GM18861 (cell line): ENCODE data around the gene GATAD2A.

ENCODE experiments used
- ATAC-seq: cut with Tn5 transposase; IDR thresholded peaks from one replicate; pipeline ENCODE4 v1.9.1; 2021; ENCODE audit not compliant: unreplicated experiment

The GATAD2A gene

DNA sequence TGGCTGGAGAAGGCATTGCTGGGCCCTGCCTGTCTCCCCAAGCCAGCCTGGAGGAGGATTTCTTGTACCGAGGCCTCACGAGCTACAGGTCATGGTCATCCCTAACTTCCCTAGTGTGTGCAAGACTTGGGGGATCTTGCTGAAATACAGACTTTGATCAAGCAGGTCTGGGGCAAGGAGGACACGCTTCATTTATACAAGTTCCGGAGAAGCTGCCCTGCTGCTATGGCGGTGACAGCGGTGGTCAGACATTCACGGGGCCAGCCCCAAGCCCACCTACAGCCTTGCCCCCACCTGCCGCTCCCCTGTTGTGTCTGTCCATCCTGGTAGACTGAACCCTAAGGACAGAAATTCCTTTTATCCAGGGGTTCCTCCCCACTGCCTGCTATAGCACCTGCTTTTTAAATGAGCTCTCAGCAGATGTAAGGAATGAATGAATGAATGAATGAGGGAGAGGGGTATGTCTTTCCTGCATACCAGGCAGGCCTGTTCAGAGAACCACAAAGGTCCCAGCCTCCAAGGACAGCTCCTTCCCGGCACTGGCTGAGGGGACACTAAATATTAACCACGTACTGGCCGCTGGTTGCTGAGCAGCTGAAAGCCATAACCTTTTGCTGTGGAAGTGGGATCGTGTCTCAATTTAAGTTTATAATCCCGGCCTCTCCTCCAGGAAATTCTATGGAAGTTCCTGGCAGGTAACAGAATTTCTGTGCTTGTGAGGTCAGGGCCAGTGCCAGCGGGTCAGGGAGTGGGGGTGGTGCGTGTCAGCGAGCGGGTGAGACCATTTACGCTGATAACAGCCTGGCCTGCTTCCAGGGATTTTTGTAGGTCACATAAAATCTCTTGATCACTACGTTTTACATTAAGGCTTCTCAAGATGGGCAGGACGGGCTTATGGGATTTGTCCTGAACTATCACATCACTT, 82.7 kb downstream of the GATAD2A start:
- no peak for ATAC-seq

DNA sequence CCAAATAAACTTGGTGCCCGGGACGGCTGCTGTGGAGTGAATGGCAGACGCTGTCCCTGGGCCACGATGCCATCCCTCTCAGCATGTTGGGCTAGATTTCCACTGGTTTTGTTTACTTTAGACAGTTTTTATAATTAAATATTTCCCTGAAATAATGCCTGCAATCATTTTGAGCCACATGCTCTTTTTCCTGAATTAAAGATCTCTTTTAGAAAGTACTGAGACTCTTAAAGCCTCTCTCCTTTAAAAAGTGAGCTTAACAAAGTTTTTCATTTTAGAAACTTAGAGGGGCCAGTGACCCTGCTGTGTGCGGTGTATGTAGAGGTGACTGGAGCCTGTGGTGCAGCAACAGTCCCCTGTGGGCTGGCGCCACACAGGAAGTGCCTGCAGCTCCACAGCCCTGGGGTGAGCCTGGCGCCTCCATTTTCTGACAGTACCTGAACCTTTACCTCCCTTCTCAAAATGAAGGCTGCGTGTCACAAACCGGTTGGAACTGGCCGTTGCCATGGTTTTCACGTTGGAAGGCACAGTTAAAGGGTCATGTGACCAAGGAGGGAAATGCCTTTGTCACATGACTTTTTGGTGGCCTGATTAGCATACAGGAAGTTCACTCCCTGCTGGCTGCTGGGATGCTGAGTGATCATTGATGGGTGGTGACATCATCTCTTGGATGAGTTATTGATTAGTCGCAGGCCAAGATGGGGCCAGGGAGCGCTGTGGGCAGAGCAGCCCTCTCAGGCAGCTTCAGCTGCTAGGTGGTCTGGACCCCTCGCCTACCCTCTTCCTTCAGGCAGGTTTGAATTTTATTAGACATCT, 83.6 kb downstream of the GATAD2A start:
- peak; percentile 53 for ATAC-seq

DNA sequence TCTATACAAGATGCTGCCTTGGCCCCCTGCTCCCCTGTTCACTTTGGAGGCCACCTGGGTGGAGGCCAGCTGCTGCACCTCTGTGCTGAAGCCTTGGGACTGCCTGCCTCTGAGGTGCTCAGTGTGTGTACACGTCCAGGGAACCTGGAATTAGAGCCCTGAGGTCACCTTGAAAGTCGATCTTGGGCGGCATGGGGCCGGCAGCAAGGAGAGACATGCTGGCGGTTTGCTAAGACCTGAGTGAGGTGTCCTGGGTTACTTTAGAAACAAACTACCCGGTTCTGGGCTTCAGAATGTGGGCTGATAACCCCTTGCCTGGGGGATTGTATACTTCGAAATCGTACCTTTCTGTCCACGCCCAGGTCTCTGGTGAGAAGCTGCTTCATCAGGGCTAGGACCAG, 84.3 kb downstream of the GATAD2A start:
- ATAC-seq, result no peak

- peak; percentile 26 for ATAC-seq
These were observed 84.9 kb downstream of the GATAD2A start for GRCh38 chr19:19490214-19490968.

DNA sequence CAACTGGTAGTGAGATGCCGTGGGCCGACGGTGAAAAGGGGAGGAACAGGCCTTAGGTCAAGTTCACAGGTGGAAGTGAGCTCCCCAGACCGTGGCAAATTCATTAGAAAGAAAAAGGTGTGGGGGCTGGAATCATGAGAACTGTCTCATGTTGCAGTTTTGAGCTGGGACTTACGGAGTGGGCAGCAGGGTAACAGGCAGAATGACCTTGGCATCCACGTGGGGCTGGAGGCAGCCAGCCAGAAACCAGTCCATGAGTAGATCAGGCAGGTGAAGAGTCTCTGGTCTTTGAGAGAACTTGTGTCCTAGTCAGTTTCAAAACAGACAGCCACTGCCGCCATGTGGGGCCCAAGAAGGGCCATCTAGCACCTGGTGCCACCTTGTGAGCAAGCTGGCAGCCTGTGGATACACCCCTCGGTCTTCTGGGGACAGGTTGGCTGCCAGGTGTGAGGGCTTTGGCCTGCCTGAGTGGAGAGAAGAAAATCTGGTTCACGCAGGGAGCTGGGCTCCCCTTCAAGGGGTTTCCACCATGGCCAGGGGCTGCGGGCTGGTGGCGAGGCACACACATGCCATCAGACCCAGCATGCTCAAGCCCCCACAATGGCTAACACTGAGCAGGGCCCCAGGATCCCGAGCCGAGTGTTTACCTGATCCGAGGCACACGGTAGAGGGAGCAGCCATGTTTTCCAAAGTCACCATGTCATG, 86.0 kb downstream of the GATAD2A start:
- ATAC-seq, result no peak

GRCh38 chr19:19492026-19492610, 86.6 kb downstream of the GATAD2A start:
- no peak for ATAC-seq

DNA sequence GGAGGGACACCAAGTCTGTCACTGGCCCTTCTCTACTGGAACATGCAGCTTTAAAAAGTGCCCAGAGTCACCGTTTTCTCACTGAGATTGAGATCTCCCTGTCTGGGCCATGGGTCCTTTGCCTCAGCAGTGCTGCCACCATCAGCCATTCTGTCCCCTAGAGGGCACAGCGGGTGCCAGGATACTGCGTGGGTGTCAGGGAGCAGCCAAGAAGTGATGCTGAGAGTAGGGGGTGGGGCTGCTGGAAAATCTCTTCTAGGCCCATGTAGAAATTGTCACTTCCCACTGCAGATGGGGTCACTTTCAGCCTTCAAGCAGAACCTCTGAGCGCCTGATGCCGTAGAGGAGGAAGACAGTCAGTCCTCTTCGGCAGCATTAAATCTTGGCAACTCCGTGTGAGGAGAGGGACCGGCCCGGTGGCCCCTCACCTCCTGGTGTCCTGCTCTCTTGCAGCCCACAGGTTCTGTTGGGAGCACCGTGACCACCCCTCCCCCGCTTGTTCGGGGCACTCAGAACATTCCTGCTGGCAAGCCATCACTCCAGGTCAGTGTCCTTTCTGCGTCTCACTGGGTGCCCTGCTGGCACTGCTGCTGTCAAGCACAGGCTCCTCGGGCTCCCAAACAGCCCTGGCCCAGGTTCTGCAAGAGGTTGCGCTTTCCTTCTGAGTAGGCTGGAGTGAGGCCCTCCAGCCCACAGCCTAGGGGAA, 88.5 kb downstream of the GATAD2A start:
- no peak for ATAC-seq

- no peak for ATAC-seq
These were observed 90.4 kb downstream of the GATAD2A start for GRCh38 chr19:19495614-19496603.

- ATAC-seq, result no peak
These were observed 92.9 kb downstream of the GATAD2A start for GRCh38 chr19:19498255-19498991.

GRCh38 chr19:19499272-19499995, 94.0 kb downstream of the GATAD2A start:
- ATAC-seq, result no peak

DNA sequence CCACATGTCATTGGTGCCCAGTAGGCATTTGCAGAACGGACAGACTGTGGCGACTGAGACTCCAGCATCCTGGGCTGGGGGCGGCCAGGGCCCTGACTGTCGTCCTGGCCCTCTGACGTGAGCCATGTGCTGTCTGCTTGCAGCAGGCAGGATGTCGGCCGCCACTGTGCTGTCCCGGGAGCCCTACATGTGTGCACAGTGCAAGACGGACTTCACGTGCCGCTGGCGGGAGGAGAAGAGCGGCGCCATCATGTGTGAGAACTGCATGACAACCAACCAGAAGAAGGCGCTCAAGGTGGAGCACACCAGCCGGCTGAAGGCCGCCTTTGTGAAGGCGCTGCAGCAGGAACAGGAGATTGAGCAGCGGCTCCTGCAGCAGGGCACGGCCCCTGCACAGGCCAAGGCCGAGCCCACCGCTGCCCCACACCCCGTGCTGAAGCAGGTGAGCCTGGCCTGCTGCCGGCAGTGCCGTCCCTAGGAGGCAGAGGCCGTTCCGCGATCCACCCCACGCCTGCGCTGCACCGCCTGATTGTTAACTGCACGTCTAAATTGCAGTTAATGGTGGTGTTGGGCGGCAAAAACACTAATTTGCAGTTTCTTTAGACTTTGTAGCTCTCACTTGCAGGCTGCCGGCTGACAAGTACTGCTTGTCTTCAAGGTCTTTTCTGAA, 95.6 kb downstream of the GATAD2A start:
- no peak for ATAC-seq

DNA sequence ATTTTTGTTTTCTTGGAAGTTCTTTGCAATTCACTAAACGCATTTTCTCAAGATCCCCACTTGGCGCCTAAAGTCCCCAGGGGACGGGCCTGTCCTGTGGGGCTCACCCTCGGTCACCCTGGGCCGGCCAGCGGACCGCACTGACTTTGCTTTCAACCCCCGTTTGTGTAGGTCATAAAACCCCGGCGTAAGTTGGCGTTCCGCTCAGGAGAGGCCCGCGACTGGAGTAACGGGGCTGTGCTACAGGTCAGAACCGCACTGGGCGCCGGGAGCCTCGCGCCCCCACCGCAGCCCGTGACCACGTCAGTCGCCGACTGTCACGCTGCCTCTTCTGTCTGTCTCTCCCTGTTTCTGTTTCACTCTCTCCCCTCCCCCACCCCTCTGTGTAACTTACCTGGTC, 96.3 kb downstream of the GATAD2A start:
- ATAC-seq, result no peak

DNA sequence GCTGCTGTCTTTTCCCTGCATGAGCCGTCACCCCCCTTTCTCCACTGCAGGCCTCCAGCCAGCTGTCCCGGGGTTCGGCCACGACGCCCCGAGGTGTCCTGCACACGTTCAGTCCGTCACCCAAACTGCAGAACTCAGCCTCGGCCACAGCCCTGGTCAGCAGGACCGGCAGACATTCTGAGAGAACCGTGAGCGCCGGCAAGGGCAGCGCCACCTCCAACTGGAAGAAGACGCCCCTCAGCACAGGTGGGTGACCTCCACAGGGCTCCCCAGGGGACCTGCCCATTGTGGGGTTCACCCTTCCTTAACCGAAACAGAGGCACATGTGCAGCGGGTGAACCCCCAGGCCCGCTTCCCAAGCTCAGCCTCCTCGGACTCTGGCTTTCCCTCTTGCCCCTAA, 96.8 kb downstream of the GATAD2A start:
- no peak for ATAC-seq

GRCh38 chr19:19502808-19503602, 97.5 kb downstream of the GATAD2A start:
- no peak for ATAC-seq

- ATAC-seq, result no peak
These were observed 99.5 kb downstream of the GATAD2A start for GRCh38 chr19:19504754-19505668.
